Activated naive CD8-positive, alpha-beta T cell treated with anti-CD3 and anti-CD28 coated beads for 36 hours (primary cell): ENCODE measurements around the gene POU1F1. TPM values are rescaled to one million over a fixed set of nuclear protein-coding genes. Genes with fewer than 3 reads are reported as not detected.
"Not testable (repeated sequence)": the region's sequence is repeated elsewhere in the genome, so short reads cannot be mapped to it uniquely, and the experiment has no call there.

Experiments
- DNase-seq: peaks from one replicate; pipeline ENCODE4 v3.0.0; 2021
- H3K27ac Mint-ChIP-seq: one replicate; pipeline ENCODE4 v1.8.0; 2022; ENCODE audit warnings: mild to moderate bottlenecking, moderate library complexity, mixed read lengths
- H3K27me3 Mint-ChIP-seq: one replicate; pipeline ENCODE4 v1.8.0; 2022; ENCODE audit warnings: mild to moderate bottlenecking, mixed read lengths
- H3K36me3 Mint-ChIP-seq: one replicate; pipeline ENCODE4 v1.8.0; 2021; ENCODE audit warnings: mild to moderate bottlenecking, mixed read lengths
- H3K4me1 Mint-ChIP-seq: one replicate; pipeline ENCODE4 v1.8.0; 2021; ENCODE audit warnings: mixed read lengths
- H3K4me3 Mint-ChIP-seq: one replicate; pipeline ENCODE4 v1.8.0; 2022; ENCODE audit warnings: mild to moderate bottlenecking, moderate library complexity, mixed read lengths
- H3K9me3 Mint-ChIP-seq: one replicate; pipeline ENCODE4 v1.8.0; 2022; ENCODE audit warnings: mixed read lengths
- total RNA-seq, 2 experiments: library from RNA; stranded (reverse); gene quantifications; one replicate each; pipeline ENCODE4 v1.2.3, GENCODE V29; 2021

The POU1F1 gene
- not detected for total RNA-seq

GRCh38 chr3:87276484-87276883, at the start of gene POU1F1:
TSS of gene POU1F1 (minus strand) at chr3:87276584. CDS start at chr3:87276462, 122 bp downstream.
- Mint-ChIP-seq H3K4me3 (no peak within 1 kb of the TSS), H3K36me3 (no peaks in the 10 kb centered on the region), H3K27ac (no peak within 1 kb of the TSS), H3K9me3 (no peaks in the 10 kb centered on the region), H3K4me1 (peaks cover 9% of the 10 kb centered on the region), H3K27me3 (no peaks in the 10 kb centered on the region)
- no peak for DNase-seq

GRCh38 chr3:87324609-87325008, 48.2 kb upstream of the POU1F1 start:
- Mint-ChIP-seq H3K4me3 (no peak overlapping the region), H3K9me3 (peaks cover 1% of the 10 kb centered on the region), H3K36me3 (no peaks in the 10 kb centered on the region), H3K4me1 (no peaks in the 10 kb centered on the region), H3K27ac (no peak overlapping the region), H3K27me3 (peaks cover 6% of the 10 kb centered on the region)
- DNase-seq: no peak

- H3K4me3 Mint-ChIP-seq: no peak overlapping the region
- no peak overlapping the region for H3K27ac Mint-ChIP-seq
- no peaks in the 10 kb centered on the region for H3K4me1 Mint-ChIP-seq
- H3K27me3 Mint-ChIP-seq: peaks cover 6% of the 10 kb centered on the region
- H3K36me3 Mint-ChIP-seq: no peaks in the 10 kb centered on the region
- no peak for DNase-seq
- peaks cover 1% of the 10 kb centered on the region for H3K9me3 Mint-ChIP-seq
Observed at GRCh38 chr3:87320756-87321626, 44.6 kb upstream of the POU1F1 start.

GRCh38 chr3:87318617-87319021, 42.2 kb upstream of the POU1F1 start:
- no peaks in the 10 kb centered on the region for H3K4me1 Mint-ChIP-seq

GRCh38 chr3:87317779-87318178, 41.4 kb upstream of the POU1F1 start:
- Mint-ChIP-seq H3K9me3 (no peaks in the 10 kb centered on the region), H3K27me3 (peaks cover 4% of the 10 kb centered on the region), H3K4me1 (no peaks in the 10 kb centered on the region), H3K27ac (no peak overlapping the region), H3K36me3 (no peaks in the 10 kb centered on the region), H3K4me3 (no peak overlapping the region)
- DNase-seq: no peak

More at GRCh38 chr3:87318617-87319021, 42.2 kb upstream of the POU1F1 start:
- Mint-ChIP-seq H3K36me3 (no peaks in the 10 kb centered on the region), H3K4me3 (no peak overlapping the region), H3K9me3 (no peaks in the 10 kb centered on the region), H3K27ac (no peak overlapping the region), H3K27me3 (peaks cover 2% of the 10 kb centered on the region)
- DNase-seq: no peak

- Mint-ChIP-seq H3K9me3 (no peaks in the 10 kb centered on the region), H3K4me3 (no peak overlapping the region), H3K27me3 (peaks cover 4% of the 10 kb centered on the region), H3K36me3 (no peaks in the 10 kb centered on the region), H3K27ac (no peak overlapping the region), H3K4me1 (no peaks in the 10 kb centered on the region)
- DNase-seq: no peak
Observed at GRCh38 chr3:87313641-87314040, 37.3 kb upstream of the POU1F1 start.

- H3K36me3 Mint-ChIP-seq: no peaks in the 10 kb centered on the region
- H3K27me3 Mint-ChIP-seq: peaks cover 4% of the 10 kb centered on the region
- no peaks in the 10 kb centered on the region for H3K4me1 Mint-ChIP-seq
- H3K27ac Mint-ChIP-seq: no peak overlapping the region
- no peak overlapping the region for H3K4me3 Mint-ChIP-seq
- DNase-seq: no peak
- H3K9me3 Mint-ChIP-seq: no peaks in the 10 kb centered on the region
Observed at GRCh38 chr3:87311309-87311708, 34.9 kb upstream of the POU1F1 start.

GRCh38 chr3:87309601-87310000, 33.2 kb upstream of the POU1F1 start:
- no peaks in the 10 kb centered on the region for H3K36me3 Mint-ChIP-seq

GRCh38 chr3:87307805-87308204, 31.4 kb upstream of the POU1F1 start:
- no peak overlapping the region for H3K4me3 Mint-ChIP-seq
- no peak for DNase-seq
- H3K4me1 Mint-ChIP-seq: no peaks in the 10 kb centered on the region
- H3K27me3 Mint-ChIP-seq: no peaks in the 10 kb centered on the region
- no peak overlapping the region for H3K27ac Mint-ChIP-seq
- H3K9me3 Mint-ChIP-seq: no peaks in the 10 kb centered on the region
- H3K36me3 Mint-ChIP-seq: no peaks in the 10 kb centered on the region

More at GRCh38 chr3:87309601-87310000, 33.2 kb upstream of the POU1F1 start:
- Mint-ChIP-seq H3K9me3 (no peaks in the 10 kb centered on the region), H3K27ac (no peak overlapping the region), H3K4me1 (no peaks in the 10 kb centered on the region), H3K4me3 (no peak overlapping the region), H3K27me3 (peaks cover 4% of the 10 kb centered on the region)
- no peak for DNase-seq

- Mint-ChIP-seq H3K4me1 (no peaks in the 10 kb centered on the region), H3K36me3 (no peaks in the 10 kb centered on the region), H3K27ac (no peak overlapping the region), H3K9me3 (no peaks in the 10 kb centered on the region), H3K4me3 (no peak overlapping the region), H3K27me3 (no peaks in the 10 kb centered on the region)
- DNase-seq: no peak
Observed at GRCh38 chr3:87305517-87305916, 29.1 kb upstream of the POU1F1 start.

- not testable (repeated sequence) for H3K4me3 Mint-ChIP-seq, H3K9me3 Mint-ChIP-seq, DNase-seq, H3K27me3 Mint-ChIP-seq, H3K4me1 Mint-ChIP-seq, H3K27ac Mint-ChIP-seq, H3K36me3 Mint-ChIP-seq
Observed at GRCh38 chr3:87305031-87305430, 28.6 kb upstream of the POU1F1 start.

- Mint-ChIP-seq H3K9me3 (no peaks in the 10 kb centered on the region), H3K4me1 (no peaks in the 10 kb centered on the region), H3K36me3 (no peaks in the 10 kb centered on the region), H3K4me3 (no peak overlapping the region), H3K27ac (no peak overlapping the region), H3K27me3 (no peaks in the 10 kb centered on the region)
- no peak for DNase-seq
Observed at GRCh38 chr3:87298111-87298718, 21.8 kb upstream of the POU1F1 start.

- no peaks in the 10 kb centered on the region for H3K9me3 Mint-ChIP-seq
- no peaks in the 10 kb centered on the region for H3K4me1 Mint-ChIP-seq
- no peaks in the 10 kb centered on the region for H3K36me3 Mint-ChIP-seq
- H3K4me3 Mint-ChIP-seq: no peak overlapping the region
- H3K27ac Mint-ChIP-seq: no peak overlapping the region
- H3K27me3 Mint-ChIP-seq: no peaks in the 10 kb centered on the region
- DNase-seq: no peak
Observed at GRCh38 chr3:87288446-87288845, 12.1 kb upstream of the POU1F1 start.

- peaks cover 4% of the 10 kb centered on the region for H3K27me3 Mint-ChIP-seq
- no peak overlapping the region for H3K4me3 Mint-ChIP-seq
- H3K27ac Mint-ChIP-seq: no peak overlapping the region
- H3K36me3 Mint-ChIP-seq: no peaks in the 10 kb centered on the region
- no peaks in the 10 kb centered on the region for H3K4me1 Mint-ChIP-seq
- DNase-seq: no peak
- H3K9me3 Mint-ChIP-seq: no peaks in the 10 kb centered on the region
Observed at GRCh38 chr3:87287011-87287410, 10.6 kb upstream of the POU1F1 start.

GRCh38 chr3:87272718-87273341, 3.6 kb downstream of the POU1F1 start:
- peaks cover 3% of the 10 kb centered on the region for H3K27me3 Mint-ChIP-seq

More at GRCh38 chr3:87272718-87273341, 3.6 kb downstream of the POU1F1 start:
- Mint-ChIP-seq H3K9me3 (no peaks in the 10 kb centered on the region), H3K4me1 (peaks cover 31% of the 10 kb centered on the region), H3K27ac (no peak overlapping the region), H3K4me3 (no peak overlapping the region), H3K36me3 (no peaks in the 10 kb centered on the region)
- no peak for DNase-seq
